ENCODE results near the gene MYO16.

- TF ChIP-seq GATA3 (IDR thresholded peaks at IDR 0.05; ENCODE audit: borderline replicate concordance) (no peak), MYC (IDR thresholded peaks at IDR 0.05; ENCODE audit: borderline replicate concordance, low read length) (no peak), CHD2 (IDR thresholded peaks at IDR 0.05; ENCODE audit: low read length, partially characterized antibody) (no peak), EP300 (IDR thresholded peaks at IDR 0.05) (no peak)
- TF ChIP-seq, protein P1, sequence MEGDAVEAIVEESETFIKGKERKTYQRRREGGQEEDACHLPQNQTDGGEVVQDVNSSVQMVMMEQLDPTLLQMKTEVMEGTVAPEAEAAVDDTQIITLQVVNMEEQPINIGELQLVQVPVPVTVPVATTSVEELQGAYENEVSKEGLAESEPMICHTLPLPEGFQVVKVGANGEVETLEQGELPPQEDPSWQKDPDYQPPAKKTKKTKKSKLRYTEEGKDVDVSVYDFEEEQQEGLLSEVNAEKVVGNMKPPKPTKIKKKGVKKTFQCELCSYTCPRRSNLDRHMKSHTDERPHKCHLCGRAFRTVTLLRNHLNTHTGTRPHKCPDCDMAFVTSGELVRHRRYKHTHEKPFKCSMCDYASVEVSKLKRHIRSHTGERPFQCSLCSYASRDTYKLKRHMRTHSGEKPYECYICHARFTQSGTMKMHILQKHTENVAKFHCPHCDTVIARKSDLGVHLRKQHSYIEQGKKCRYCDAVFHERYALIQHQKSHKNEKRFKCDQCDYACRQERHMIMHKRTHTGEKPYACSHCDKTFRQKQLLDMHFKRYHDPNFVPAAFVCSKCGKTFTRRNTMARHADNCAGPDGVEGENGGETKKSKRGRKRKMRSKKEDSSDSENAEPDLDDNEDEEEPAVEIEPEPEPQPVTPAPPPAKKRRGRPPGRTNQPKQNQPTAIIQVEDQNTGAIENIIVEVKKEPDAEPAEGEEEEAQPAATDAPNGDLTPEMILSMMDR (IDR thresholded peaks at IDR 0.05), result no peak
These were observed 562.9 kb downstream of the MYO16 start for GRCh38 chr13:109192306-109192705.
